Measurements from ENCODE around the gene MYL11.

The MYL11 gene

DNA sequence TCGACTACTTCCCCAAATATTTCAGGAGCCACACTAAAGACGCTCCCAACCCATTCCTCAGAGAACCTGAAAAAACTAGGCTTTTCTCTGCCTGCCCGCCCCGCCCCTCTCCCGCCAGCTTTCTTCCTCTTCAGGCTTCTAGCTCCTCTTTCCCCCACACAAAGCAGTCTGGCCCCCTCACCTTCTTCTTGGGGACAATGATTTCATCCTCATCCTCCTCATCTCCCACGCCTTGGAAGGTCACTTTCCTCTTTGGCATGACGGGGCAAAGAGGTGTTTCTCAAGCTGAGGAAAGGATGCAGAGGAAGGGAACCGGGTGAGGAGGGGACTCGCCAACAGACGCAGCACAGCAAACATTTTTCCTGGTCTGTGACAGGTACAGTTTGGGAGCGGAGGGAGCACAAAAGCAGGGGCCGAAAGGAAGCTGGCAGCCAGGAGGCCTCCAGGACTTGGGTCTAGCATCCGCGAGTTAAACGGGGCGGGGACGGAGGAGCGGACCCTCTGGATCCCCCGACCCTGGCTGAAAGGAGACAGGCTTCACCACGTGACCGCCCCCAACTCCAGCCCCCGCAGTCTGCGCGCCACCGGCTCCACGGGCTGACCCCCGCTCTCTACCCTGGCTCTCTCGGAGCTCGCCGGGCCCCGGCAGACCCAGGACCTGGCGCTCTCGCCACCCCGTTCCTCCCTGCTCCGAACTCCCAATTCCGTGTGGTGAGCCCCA lies 20.0 kb upstream of the MYL11 start:
- no peak for DNase-seq

DNA sequence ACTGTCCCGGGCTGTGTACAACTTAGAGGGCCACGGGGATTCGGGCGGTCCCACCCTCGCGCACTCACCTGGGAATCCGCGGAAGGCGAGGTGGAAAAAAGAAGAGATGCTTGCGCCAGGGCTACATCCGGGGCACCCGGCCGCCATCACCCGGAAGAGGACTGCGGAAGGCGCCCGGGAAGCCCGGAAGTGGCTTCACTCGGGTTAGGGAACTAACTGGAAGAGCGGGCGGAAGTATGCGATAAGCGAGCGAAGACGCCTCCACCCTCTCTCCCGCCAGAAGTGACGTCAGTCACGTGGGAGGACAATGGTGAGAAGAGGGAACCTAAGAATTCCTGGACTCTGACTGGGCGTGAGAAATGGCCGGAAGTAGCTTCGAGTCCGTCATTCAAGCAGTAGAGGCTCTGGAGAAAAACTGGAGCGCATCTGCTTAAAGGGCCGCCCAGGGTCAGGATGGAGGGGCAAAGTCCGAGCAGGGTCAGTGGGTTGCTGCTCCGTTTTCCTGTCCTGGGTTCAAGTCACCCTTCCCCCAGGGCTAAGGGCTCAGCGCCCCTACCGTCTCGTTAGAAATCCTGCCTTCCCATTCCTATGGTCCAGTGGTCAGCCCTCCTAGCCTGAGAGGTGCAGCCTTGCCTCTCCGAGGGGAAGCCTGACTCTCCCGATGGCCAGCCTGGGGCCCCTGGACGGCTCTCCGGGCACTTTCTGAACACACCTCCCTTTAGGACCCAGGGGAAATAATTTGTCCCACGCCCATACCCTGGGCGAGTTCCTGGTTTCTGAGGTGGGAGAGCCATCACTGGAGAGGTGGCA lies 19.3 kb upstream of the MYL11 start, which contains the start of gene CD2BP2:
TSS of gene CD2BP2 (minus strand) at position 165 of the 810 bp plus-strand sequence. CDS start 627 bp downstream, outside the sequence.
- peak; percentile 98 for DNase-seq

DNA sequence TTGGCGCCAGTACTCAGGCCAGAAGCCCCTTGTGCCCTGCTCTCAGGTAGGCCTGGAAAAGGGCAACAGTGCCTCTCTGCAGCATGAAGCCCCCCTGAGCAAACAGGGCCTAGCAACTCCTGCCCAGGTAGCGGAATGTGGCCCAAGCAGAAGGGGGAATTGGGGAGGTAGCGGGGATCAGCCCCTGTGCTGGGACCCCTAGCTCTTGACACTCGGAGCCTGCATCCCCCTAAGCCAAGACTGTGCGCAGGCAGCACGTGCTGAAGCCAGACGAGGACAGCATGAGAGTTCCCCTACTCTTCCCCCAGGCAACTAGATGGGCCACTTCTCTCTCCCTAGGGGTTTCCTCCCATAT lies 18.7 kb upstream of the MYL11 start:
- no peak for DNase-seq

DNA sequence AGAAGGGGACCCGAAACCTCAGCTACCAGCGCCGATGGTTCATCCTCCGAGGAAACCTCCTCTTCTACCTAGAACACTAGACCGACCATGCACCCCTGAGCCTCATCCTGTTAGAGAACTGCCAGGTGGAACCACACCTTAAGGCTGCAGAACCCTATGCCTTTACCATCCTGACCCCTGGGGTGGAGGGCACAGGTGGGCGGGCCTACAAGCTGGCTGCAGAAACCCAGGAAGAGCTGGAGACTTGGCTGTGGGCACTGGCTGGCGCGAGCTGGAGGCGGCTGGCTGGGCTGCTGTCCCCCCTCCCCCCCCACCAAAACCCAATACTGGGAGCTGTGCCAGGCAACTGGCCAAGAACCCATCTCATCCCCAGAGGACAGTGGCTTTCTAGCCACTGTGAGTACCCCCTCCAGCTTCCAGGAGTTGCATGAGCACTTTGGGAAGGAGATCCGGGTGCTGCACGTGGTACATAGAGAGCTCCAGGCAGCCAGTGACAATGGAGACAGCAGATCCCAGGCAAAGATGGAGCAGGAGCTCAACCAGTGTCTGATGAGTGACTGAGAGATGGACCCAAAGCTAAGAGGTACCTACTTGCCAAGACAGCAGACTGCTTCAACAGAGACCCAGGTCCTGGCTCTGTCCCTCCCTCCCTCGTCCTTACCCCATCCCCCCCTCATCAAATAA lies 18.1 kb upstream of the MYL11 start:
- DNase-seq: no peak

DNA sequence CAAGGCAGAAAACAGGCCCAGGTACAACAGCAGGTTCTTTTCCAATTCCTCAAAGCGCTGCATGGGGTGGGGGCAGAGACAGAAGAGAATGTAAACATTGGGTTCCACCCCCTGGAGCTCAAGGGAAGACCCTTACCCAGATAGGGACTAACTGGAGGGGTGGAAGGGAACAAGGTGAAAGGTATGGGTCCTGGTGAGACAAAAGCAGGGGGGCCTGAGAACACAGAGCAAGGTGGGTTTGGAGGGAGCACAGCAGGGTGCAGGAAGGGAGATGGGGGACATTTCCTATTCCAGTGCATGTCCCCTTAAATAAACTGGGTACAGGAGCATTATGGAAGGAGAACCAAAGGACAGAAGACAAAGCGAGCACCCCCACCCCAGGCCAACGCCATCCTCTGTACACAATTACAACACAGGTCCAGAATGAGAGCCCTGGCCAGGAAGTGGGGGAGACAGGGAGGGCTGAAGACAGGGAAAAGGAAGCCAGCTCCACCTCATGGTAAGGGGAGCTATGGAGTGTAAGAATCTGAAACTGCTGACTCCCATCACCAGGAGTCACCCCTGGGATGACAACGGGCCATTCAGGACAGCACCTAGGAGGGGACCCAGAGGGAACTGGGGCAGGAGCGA lies 17.4 kb upstream of the MYL11 start:
- no peak for DNase-seq

DNA sequence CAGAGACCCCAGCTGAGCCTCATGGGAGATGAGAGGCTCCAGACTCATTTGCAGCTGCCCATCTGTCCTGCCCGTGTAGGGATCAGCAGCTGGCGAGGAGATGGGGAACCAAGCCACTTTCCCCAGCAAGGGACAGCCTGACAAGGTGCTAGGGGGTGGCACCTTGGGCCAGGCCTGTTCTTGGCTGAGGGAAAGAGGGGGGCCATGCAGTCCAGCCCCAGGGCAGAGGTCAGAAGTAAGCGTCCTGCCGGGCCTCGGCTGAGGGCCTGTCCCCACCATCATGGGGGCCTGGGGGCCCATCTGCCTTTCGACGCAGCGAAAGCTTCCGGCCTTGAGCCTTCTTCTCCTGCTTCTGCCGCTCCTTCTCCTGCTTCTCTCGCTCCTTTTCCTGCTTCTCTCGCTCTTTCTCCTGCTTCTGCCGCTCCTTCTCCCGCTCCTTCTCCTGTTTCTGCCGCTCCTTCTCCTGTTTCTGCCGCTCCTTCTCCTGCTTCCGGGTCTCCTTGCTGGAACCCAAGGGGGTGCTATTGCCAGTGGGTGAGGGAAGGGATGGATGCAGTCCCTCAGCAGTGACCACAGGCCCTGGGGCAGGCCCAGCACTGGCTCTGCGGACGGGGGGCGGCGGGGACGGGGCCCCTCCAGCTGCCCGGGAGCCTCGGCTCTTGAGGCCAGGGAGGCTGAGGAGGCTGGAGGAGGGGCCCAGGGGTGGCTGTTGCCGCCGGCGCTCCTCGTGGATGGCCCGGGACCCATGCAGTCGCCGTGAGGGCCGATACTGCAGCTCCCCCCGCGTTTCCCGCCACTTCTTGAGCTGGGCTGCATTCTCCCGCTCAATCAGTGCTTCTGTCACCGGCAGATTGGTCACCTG lies 16.7 kb upstream of the MYL11 start:
- no peak for DNase-seq

DNA sequence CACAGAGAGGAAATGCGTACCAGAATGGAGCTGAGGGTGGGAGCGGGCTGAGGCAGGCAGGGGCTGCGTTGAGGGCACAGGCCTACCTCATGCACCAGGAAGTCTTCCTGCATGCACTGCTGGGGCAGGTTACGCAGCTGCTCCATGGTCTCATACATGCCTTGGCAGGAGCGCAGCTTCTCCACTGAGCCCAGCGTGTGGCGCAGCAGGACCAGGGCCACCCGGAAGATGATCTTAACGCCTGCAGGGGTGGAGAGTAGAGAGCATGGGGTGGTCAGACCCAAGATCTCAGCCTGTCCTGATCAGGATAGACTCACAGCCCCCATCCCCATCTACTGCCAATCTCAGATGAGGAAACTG lies 16.0 kb upstream of the MYL11 start:
- no peak for DNase-seq

DNA sequence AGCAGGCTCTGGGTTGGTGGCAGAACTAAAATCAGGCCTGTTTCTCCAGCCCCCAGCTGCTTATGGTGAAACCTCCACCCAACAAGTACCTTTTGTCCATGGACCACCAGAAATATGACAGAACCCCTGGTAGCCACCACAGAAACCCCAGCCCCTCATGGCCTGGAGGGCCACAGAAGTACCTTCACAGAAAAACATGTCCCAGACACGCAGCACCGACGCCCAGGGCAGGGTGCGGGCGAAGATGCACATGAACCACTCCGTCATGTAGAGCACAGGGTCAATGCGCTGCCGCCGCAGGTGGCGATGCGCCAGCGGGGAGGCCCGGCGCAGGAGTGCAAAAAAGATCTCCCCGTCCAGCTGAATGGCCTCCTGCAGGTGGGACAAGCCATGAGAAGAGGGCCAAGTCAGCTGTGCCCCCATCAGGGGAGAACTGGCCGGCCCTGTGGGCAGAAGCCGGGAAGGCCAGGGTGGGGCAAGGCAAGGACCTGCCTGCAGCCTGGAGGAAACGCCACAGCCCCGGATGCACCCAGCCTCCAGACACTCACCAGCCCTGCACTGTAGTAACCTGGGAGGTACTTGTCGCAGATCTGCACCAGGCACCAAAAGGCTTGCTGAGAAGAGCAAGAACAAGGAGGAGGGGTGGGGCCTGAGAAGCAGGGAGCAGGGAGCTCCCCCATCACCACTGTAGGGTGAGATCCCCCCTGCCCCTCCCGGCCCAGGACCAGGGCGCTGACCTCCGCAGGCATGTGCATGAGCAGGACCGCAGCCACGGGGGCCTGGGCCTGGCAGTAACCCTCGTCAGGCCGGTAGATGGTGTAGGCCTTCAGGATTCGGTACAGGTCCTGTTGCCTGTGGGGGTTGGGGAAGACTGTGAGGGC lies 15.4 kb upstream of the MYL11 start:
- no peak for DNase-seq

DNA sequence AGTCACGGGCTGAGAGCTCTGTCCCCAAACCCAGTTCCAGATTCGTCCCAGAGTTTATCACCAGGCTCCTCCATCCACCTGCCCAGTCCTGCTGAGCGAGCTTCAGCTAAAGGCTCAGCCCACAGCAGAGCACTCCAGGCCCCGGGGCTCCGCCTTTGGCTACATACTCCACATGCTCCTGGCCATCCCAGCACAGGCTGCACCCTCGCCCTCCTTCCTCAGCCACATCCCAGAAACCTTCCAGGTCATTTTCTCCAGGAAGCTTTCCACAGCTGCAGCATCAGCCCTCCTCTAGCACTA lies 14.8 kb upstream of the MYL11 start:
- no peak for DNase-seq

DNA sequence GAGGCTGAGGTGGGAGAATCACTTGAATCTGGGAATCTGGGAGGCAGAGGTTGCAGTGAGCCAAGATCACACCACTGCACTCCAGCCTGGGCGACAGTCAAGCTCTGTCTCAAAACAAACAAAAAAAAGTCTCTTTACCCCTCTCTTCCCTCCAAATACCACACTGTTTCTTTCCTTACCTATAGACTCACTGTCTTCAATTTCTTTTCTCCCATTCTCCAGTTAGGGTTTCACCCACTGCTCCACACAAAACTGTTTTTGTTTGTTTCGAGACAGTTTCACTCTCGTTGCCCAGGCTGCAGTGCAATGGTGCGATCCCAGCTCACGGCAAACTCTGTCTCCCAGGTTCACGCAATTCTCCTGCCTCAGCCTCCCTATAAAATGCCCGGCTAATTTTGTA lies 13.4 kb upstream of the MYL11 start:
- DNase-seq: no peak

DNA sequence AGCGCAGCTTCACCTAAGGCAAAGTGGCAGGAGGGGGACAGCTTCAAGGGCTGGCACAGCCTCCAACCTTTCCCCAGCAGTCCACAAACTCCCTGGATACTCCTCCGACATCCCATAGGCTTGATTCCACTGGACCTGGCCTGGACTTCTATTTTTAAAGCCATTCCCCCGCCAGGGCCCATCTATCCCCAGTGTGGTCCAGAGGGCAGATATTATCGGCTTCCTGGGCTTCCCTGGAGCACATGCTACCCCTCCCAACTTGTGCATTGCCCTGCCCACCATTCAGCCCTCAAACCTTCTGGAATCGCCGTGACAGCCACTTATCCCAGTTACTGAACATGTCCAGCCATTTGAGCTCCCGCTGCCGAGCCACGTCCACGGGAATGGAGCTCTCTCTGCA lies 9.4 kb upstream of the MYL11 start:
- DNase-seq: no peak

DNA sequence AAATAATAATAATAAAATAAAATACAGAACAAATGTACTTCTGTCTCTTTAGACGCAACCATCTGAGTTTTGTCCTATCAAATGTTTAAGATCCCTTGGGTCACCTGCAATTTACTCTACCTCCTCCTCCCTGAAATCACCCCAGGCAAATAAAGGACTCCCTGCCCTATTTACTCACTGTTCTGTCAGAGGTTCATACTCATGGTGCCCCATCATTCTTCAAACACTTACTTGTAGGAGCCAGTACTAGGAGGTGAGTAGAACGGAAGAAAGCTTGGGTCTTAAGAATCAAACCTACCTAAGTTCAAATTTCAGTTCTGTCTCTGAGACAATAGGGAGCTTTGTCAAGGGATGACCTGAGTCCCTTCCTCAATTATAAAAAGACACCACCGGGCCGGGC lies 8.1 kb upstream of the MYL11 start:
- DNase-seq: no peak

DNA sequence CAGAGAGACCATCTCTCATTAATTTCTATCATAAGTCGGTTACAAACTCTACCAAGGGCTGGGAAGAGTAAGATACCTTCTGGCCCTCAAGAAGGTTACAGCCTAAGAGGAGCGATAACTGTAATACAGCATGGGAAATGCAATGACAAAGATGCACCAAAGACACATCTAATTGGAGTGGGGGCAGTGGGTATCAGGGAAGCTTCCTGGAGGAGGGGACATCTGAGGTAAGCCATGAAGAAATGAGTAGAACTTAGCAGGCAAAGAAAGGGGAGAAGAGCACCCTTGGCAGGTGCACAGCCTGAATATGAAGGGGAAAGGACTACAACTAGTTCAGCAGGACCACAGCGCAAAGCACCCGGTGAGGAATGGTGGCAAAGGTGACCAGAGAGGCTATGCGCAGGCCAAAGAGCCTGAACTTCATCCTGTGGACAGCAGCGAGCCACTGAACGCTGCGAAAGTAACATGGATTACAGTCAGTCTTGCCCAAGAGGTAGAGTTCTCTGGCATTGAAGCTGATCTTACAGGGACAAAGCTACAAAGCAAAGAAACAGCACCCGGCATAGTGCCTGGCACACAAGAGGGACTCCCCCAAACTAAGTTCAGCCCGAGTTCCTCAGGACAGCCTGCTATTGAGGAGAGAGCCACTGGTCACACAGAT lies 7.1 kb upstream of the MYL11 start:
- no peak for DNase-seq

DNA sequence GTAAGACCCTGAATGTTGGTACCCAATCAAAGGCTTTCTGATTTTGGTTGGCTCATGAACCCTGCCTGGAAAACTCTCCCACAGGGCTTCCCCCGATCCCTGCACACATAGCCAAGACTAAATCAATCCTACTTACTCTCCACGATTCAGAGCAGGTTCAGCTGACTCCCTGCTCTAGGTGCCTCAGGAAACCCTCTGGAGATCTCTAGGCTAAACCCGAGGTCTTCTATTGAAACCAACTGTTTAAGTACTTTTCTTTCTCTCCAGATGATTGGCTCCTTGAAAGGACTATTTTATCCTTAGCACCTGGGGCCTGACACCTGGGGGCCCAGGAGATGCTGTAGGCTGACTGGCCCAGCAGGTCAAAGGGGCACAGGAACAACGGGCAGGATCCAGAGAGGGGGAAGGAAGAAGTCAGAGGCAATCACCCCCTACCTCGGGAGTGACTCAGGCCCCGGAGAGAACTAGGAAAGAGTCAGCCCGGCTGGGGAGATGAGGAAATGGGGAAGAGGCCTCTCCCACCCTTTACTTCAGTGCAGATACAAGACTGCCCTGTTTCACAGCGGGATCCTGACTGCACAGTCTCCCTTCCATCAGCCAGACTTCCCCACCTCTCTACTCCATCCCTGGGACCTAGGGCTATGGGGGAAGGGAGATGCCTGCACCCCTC lies 6.3 kb upstream of the MYL11 start:
- no peak for DNase-seq

DNA sequence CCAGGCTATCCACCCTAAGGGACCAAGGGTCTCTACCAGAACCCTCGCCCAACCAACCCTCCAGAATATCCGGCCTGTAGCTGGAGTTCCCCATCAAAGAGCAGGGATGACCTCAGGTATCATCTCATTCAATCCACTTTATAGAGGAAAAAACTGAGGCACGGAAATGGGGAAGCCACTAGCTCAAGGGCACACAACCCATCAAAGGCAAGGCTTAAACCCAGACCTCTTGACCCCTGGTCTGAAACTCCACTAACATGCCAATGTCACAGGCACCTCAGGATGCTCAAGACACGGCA lies 5.9 kb upstream of the MYL11 start:
- no peak for DNase-seq

DNA sequence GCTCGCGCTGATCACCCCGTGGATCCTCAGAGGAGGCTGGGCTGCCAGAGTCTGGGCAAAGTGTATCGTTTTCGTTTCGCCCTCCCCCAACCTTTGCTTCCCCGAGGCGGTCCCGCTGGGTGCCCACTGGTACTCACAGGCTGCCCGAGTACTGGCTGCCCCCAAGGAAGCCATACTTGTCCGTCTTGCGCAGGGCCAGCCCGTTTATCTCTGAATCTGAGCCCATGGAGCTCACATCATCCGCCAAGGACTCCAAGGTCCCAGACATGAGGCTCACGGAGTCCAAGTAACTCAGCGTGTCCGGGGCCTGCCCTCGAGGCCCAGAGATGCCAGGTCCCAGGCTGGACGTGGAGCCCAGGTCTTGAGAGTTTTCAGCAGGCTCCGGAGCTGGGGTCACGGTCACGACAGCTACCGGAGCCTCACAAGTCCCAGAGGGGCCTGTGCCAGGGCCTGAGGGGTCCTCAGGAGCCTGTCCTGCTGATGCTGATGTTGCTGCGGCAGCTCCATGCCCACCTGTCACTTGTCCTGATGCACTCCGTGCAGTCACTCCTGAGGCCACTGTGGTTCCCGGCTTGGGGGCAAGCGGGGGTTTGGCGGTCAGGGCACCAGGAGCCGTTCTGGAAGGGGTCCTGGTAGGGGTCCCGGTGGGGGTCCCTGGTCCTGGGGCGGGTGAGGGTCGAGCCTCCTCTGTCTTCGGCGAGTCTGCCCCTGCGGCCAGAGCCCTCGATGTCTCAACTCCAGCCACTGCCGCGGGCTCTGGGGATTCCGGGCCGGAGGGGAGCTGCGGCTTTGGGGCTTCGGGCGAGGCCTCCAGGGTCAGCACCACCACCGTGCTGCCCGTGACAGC lies 5.3 kb upstream of the MYL11 start:
- DNase-seq: no peak

DNA sequence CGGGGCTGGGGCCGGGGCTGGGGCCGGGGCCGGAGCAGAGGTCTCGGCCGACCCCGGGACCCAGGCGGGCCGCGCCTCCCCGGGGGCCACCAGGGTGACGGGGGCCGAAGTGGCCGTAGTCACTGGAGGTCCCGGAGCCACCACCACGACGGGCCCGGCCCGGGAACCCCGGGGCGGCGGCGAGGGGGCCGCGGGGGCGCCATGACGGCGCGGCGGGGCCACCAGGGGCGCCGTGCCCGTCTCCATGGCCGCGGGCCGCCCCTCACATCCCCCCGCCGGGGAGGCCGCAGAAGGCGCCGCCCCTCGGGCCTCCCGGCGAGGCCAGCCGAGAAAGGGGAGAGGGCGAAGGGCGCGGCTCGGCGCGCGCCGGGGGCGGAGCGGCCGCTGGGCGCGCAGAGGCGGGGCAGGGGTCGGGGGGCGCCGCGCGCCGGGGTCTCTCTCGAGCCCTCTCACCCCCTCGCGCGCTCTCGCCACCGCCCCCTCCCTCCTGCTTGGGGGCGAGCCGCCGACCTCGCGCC lies 4.6 kb upstream of the MYL11 start:
- no peak for DNase-seq

DNA sequence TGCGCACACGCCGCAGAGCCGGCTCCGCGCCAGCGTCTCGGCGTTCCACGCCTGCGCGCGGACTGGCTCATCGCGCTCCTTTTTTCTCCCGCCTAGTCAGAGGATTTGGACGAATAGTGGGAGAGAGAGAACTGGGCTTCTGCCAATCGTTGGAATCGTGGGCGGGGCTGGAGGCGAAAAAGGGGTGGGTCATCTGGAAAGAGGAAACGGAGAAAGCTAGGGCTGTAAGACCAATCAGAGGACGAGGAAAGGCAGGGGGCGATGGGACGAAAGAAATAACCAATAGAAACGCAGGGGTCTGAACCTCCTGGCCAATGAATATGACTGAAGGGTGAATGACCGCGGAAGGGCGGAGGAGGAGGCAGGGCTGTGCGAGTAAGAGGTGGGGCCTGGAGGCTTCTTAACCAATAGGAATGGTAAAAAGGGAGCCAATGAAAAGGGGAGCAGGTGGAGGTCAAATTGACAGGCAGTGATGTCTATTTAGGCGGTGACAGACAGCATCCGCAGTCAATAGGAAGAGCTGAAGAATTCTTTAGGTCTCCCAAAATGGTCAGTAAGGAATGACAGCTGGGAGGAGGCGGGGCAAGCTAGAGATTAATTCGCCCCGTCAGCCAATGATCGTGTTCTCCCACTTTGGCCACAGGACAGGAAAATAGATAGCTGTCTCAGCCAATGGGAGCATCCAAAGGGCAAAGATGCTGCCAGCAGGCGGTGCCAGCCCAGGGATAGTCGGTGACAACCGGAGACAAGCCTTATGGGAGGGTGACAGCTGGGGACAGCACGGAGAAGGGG lies 4.0 kb upstream of the MYL11 start, which contains the start of gene TBC1D10B:
TSS of gene TBC1D10B (minus strand) at position 39 of the 792 bp plus-strand sequence. CDS start 311 bp downstream, outside the sequence.
- DNase-seq: peak; percentile 100

All from NCI-H774 (cell line).